Measurements from ENCODE around the gene FAM13C. TPM values are rescaled to one million over a fixed set of nuclear protein-coding genes. Genes with fewer than 3 reads are reported as not detected.
A peak's percentile ranks its signal among the peaks of the same experiment; 100 is the strongest.

The FAM13C gene
- total RNA-seq, 1 donor from 2014 or later, result 11.8 TPM

GRCh38 chr10:59373071-59373470 is 10.7 kb upstream of the FAM13C start:
- DNase-seq (no peak), ATAC-seq (no peak)
- Histone ChIP-seq H3K9me3 (no peaks in the 10 kb centered on the region), H3K4me3 (no peak overlapping the region), H3K36me3 (no peaks in the 10 kb centered on the region), H3K27ac (no peak overlapping the region), H3K27me3 (no peaks in the 10 kb centered on the region), H3K4me1 (no peaks in the 10 kb centered on the region)
- intact Hi-C loops (cut with DNase I), result no loop called here
- TF ChIP-seq CTCF (IDR thresholded peaks at IDR 0.05), result no peak

- H3K4me3 ChIP-seq, result no peak overlapping the region
- DNase-seq, result no peak
- intact Hi-C loops (cut with DNase I), result no loop called here
- H3K36me3 ChIP-seq, result no peaks in the 10 kb centered on the region
- no peaks in the 10 kb centered on the region for H3K27me3 ChIP-seq
- ATAC-seq, result no peak
- TF ChIP-seq CTCF (IDR thresholded peaks at IDR 0.05), result no peak
- H3K4me1 ChIP-seq, result no peaks in the 10 kb centered on the region
- H3K9me3 ChIP-seq, result no peaks in the 10 kb centered on the region
- no peak overlapping the region for H3K27ac ChIP-seq
These were observed 10.2 kb upstream of the FAM13C start for GRCh38 chr10:59372543-59372942.

GRCh38 chr10:59366290-59366689 is 3.9 kb upstream of the FAM13C start:
- Histone ChIP-seq H3K4me1 (no peaks in the 10 kb centered on the region), H3K27me3 (no peaks in the 10 kb centered on the region), H3K4me3 (no peak overlapping the region), H3K27ac (no peak overlapping the region), H3K9me3 (no peaks in the 10 kb centered on the region), H3K36me3 (no peaks in the 10 kb centered on the region)
- DNase-seq, result no peak
- intact Hi-C loops (cut with DNase I), result no loop called here
- ATAC-seq, result no peak
- TF ChIP-seq CTCF (IDR thresholded peaks at IDR 0.05), result no peak

GRCh38 chr10:59363446-59363958 is 1.2 kb upstream of the FAM13C start:
- intact Hi-C loops (cut with DNase I), result no loop called here

GRCh38 chr10:59362959-59363381 is 621 bp upstream of the FAM13C start:
- no peaks in the 10 kb centered on the region for H3K27me3 ChIP-seq
- TF ChIP-seq CTCF (IDR thresholded peaks at IDR 0.05), result no peak
- H3K27ac ChIP-seq, result peak overlapping the region; percentile 77
- H3K4me3 ChIP-seq, result peak overlapping the region; percentile 55
- ATAC-seq (peak; percentile 82), DNase-seq (peak; percentile 66)
- no peaks in the 10 kb centered on the region for H3K36me3 ChIP-seq
- intact Hi-C loops (cut with DNase I), result no loop called here
- H3K4me1 ChIP-seq, result no peaks in the 10 kb centered on the region
- H3K9me3 ChIP-seq, result no peaks in the 10 kb centered on the region

More at GRCh38 chr10:59363446-59363958, 1.2 kb upstream of the FAM13C start:
- Histone ChIP-seq H3K27me3 (no peaks in the 10 kb centered on the region), H3K4me3 (no peak overlapping the region), H3K9me3 (no peaks in the 10 kb centered on the region), H3K27ac (peak overlapping the region; percentile 77), H3K36me3 (no peaks in the 10 kb centered on the region), H3K4me1 (no peaks in the 10 kb centered on the region)
- no peak for DNase-seq
- ATAC-seq, result no peak
- TF ChIP-seq CTCF (IDR thresholded peaks at IDR 0.05), result no peak

GRCh38 chr10:59361663-59362143 is 646 bp downstream of the FAM13C start:
- DNase-seq, result no peak
- intact Hi-C loops (cut with DNase I), result no loop called here

More at GRCh38 chr10:59361663-59362143, 646 bp downstream of the FAM13C start:
- Histone ChIP-seq H3K4me1 (no peaks in the 10 kb centered on the region), H3K9me3 (no peaks in the 10 kb centered on the region), H3K27me3 (no peaks in the 10 kb centered on the region), H3K36me3 (no peaks in the 10 kb centered on the region), H3K4me3 (peak overlapping the region; percentile 55), H3K27ac (peak overlapping the region; percentile 77)
- no peak for TF ChIP-seq CTCF (IDR thresholded peaks at IDR 0.05)
- ATAC-seq, result no peak

Measured in upper lobe of right lung (tissue), 1 donor.